KG1 (cell line): ENCODE results near the gene PABPN1.

ENCODE experiments used
- DNase-seq: peaks from one replicate; lab custom pipeline; 2025; lab: John Stamatoyannopoulos, UW

PABPN1 gene

GRCh38 chr14:23326491-23327332, 5.5 kb downstream of the PABPN1 start:
- DNase-seq: no peak

GRCh38 chr14:23327947-23328744, 6.9 kb downstream of the PABPN1 start:
- DNase-seq: peak; percentile 46

GRCh38 chr14:23335623-23336022, 14.4 kb downstream of the PABPN1 start:
- no peak for DNase-seq

GRCh38 chr14:23339506-23340268, 18.4 kb downstream of the PABPN1 start:
- DNase-seq: no peak

GRCh38 chr14:23344481-23344880, 23.2 kb downstream of the PABPN1 start:
- no peak for DNase-seq

GRCh38 chr14:23345987-23346692, 24.9 kb downstream of the PABPN1 start:
- no peak for DNase-seq

- DNase-seq: no peak
Observed at GRCh38 chr14:23346693-23347405, 25.6 kb downstream of the PABPN1 start.

- no peak for DNase-seq
Observed at GRCh38 chr14:23347406-23348296, 26.4 kb downstream of the PABPN1 start.

- no peak for DNase-seq
Observed at GRCh38 chr14:23348297-23348655, 27.0 kb downstream of the PABPN1 start.

- no peak for DNase-seq
Observed at GRCh38 chr14:23349156-23349845, 28.0 kb downstream of the PABPN1 start.

GRCh38 chr14:23351681-23352505, 30.6 kb downstream of the PABPN1 start:
- no peak for DNase-seq

- no peak for DNase-seq
Observed at GRCh38 chr14:23352506-23353432, 31.5 kb downstream of the PABPN1 start, which contains the start of gene SLC22A17. SLC22A17 (minus strand) TSS chr14:23352887.

GRCh38 chr14:23353433-23353780, 32.1 kb downstream of the PABPN1 start:
- no peak for DNase-seq

GRCh38 chr14:23354990-23355389, 33.7 kb downstream of the PABPN1 start:
- DNase-seq: no peak

GRCh38 chr14:23355871-23356435, 34.7 kb downstream of the PABPN1 start:
- DNase-seq: no peak

- no peak for DNase-seq
Observed at GRCh38 chr14:23356662-23357061, 35.4 kb downstream of the PABPN1 start.

GRCh38 chr14:23357261-23357660, 36.0 kb downstream of the PABPN1 start:
- DNase-seq: no peak
